HepG2 (cell line): ENCODE data around the gene ZNFX1. TPM values are rescaled to one million over a fixed set of nuclear protein-coding genes. Genes with fewer than 3 reads are reported as not detected.

ENCODE experiments used
- ATAC-seq: fragments of 200-7000 bp; cut with Tn5 transposase; 3 replicates; pipeline ENCODE4 v1.9.1; 2020; ENCODE audit warnings: mild to moderate bottlenecking, moderate library complexity
- BruUV-seq: library from RNA; stranded (reverse); fragments of 400-500 nt; replicated peaks from 2 replicates; lab custom pipeline; 2021; lab: Mats Ljungman, UMichigan
- CTCF ChIA-PET: fragments of 300-600 bp; formaldehyde crosslinking; extraction: SDS; loops from one replicate; lab custom pipeline; 2021; ENCODE audit warnings: low total read pairs, inconsistent platforms, low intra/inter-chr PET ratio; lab: Yijun Ruan, JAX
- POLR2A ChIA-PET: fragments of 350-600 bp; sonication (Branson Sonifier 250); formaldehyde crosslinking; loops from one replicate; lab custom pipeline; 2020; ENCODE audit warnings: antibody characterized with exemption, inconsistent platforms; lab: Yijun Ruan, JAX
- DNase-seq: peaks from one replicate; pipeline ENCODE4 v3.0.0-alpha.2; 2015; ENCODE audit warnings: low spot score
- FAIRE-seq: peaks from 3 replicates; lab custom pipeline; 2011; peaks lifted over from hg19 to GRCh38; lab: Jason Lieb, UNC
- H2AFZ ChIP-seq: one replicate; pipeline ENCODE4 v1.6.1; 2011; ENCODE audit warnings: low read length, inconsistent platforms
- H3K27ac ChIP-seq: fragments of 300-600 bp; 3 replicates; pipeline ENCODE4 v1.8.0; 2011; ENCODE audit warnings: mixed run types, mild to moderate bottlenecking, mixed read lengths, low read length, inconsistent platforms; ENCODE audit not compliant: insufficient read depth; ENCODE audit errors: extremely low read length
- H3K27me3 ChIP-seq, 2 experiments: fragments of 200-600 bp in 1 of 2; 2 replicates in 1 of 2; 3 replicates in 1 of 2; pipeline versions ENCODE4 v1.6.0 to v1.8.0; 2011; ENCODE audit warnings: low read length in 2 of 2, mild to moderate bottlenecking in 2 of 2, moderate library complexity in 2 of 2, inconsistent platforms in 1 of 2; ENCODE audit not compliant: insufficient read depth in 2 of 2, control insufficient read depth in 1 of 2
- H3K36me3 ChIP-seq, 2 experiments: fragments of 200-600 bp in 1 of 2; replicated peaks in 1 of 2; 2 replicates in 1 of 2; 3 replicates in 1 of 2; pipeline versions ENCODE4 v1.5.1 to v1.8.0; 2011; ENCODE audit warnings: low read length in 2 of 2, inconsistent platforms in 1 of 2; ENCODE audit not compliant: insufficient read depth in 2 of 2, control insufficient read depth in 1 of 2
- H3K4me1 ChIP-seq: 2 replicates; pipeline ENCODE4 v1.5.1; 2012; ENCODE audit warnings: low read length, inconsistent platforms; ENCODE audit not compliant: insufficient read depth
- H3K4me2 ChIP-seq: 2 replicates; pipeline ENCODE4 v1.6.0; 2011; ENCODE audit warnings: low read depth, low read length, inconsistent platforms
- H3K4me3 ChIP-seq, 3 experiments: fragments of 200-600 bp in 1 of 3; sonication (generic), shearing (Covaris generic) in 1 of 3; replicated peaks in 1 of 3; 2 replicates each; pipeline ENCODE4 v1.5.1; 2011 to 2016; ENCODE audit warnings: low read length in 3 of 3, inconsistent platforms in 2 of 3, low read depth in 2 of 3, mild to moderate bottlenecking in 2 of 3, control low read depth in 1 of 3, mixed read lengths in 1 of 3; ENCODE audit not compliant: insufficient read depth in 1 of 3
- H3K79me2 ChIP-seq: one replicate; pipeline ENCODE4 v1.6.1; 2011; ENCODE audit warnings: low read length, inconsistent platforms; ENCODE audit not compliant: insufficient read depth
- H3K9ac ChIP-seq: 2 replicates; pipeline ENCODE4 v1.6.0; 2011; ENCODE audit warnings: mild to moderate bottlenecking, low read depth, low read length, inconsistent platforms; ENCODE audit not compliant: insufficient read depth
- H3K9me3 ChIP-seq: 2 replicates; pipeline ENCODE4 v1.5.1; 2012; ENCODE audit warnings: mild to moderate bottlenecking, low read length
- H4K20me1 ChIP-seq: 2 replicates; pipeline ENCODE4 v1.6.0; 2011; ENCODE audit warnings: inconsistent platforms, mild to moderate bottlenecking, low read length, moderate library complexity; ENCODE audit not compliant: insufficient read depth
- CREB1 ChIP-seq, 2 experiments: fragments of 450-650 bp in 1 of 2; IDR thresholded peaks; 2 replicates each; pipeline ENCODE4 v1.6.1; 2016 to 2017; ENCODE audit warnings: control low read depth in 1 of 2, mild to moderate bottlenecking in 1 of 2, missing compliant biosample characterization in 1 of 2, missing genetic modification characterization in 1 of 2
- NFIB ChIP-seq: sonication (generic); formaldehyde crosslinking; IDR thresholded peaks from 2 replicates; pipeline ENCODE4 v1.9.0; 2021; ENCODE audit warnings: missing genetic modification reagents, mild to moderate bottlenecking, borderline replicate concordance
- RFX5 ChIP-seq: IDR thresholded peaks from 2 replicates; pipeline ENCODE4 v1.6.1; 2011; ENCODE audit warnings: low read depth, low read length, improper control_type of control experiment
- SMC3 ChIP-seq: IDR thresholded peaks from 2 replicates; pipeline ENCODE4 v1.6.1; 2011; ENCODE audit warnings: low read length, improper control_type of control experiment
- ZFP82 ChIP-seq: sonication (generic); formaldehyde crosslinking; IDR thresholded peaks from 2 replicates; pipeline ENCODE4 v1.5.1; 2020; ENCODE audit warnings: mild to moderate bottlenecking, missing genetic modification reagents, borderline replicate concordance
- ZNF225 ChIP-seq: sonication (generic); formaldehyde crosslinking; IDR thresholded peaks from 2 replicates; pipeline ENCODE4 v1.4.0; 2020; ENCODE audit warnings: mild to moderate bottlenecking, missing genetic modification reagents
- ZNF530 ChIP-seq: sonication (generic); formaldehyde crosslinking; IDR thresholded peaks from 2 replicates; pipeline ENCODE4 v1.5.0; 2020; ENCODE audit warnings: low read depth, mild to moderate bottlenecking, missing genetic modification reagents
- ZNF574 ChIP-seq: sonication (generic); formaldehyde crosslinking; IDR thresholded peaks from 2 replicates; pipeline ENCODE4 v1.4.0; 2020; ENCODE audit warnings: missing genetic modification reagents
- ZSCAN12 ChIP-seq: sonication (generic); formaldehyde crosslinking; IDR thresholded peaks from 2 replicates; pipeline ENCODE4 v1.9.0; 2021; ENCODE audit warnings: mild to moderate bottlenecking, missing genetic modification reagents
- WGBS: methylation state at CpG from one replicate; pipeline ENCODE4 v1.1.6; 2017; ENCODE audit warnings: low lambda C conversion rate; 5-methylcytosine and 5-hydroxymethylcytosine counted together
- in situ Hi-C: cut with HindIII; loops from 2 replicates; pipeline ENCODE4 v1.10.0; 2017; ENCODE audit warnings: low pct_unique_long_range_greater_than_20kb; ENCODE audit not compliant: extremely low pct_ligation_motif_present
- intact Hi-C: fragments of 100-400 bp; cut with micrococcal nuclease; formaldehyde crosslinking; loops from one replicate; pipeline ENCODE4 v1.10.0; 2022; ENCODE audit not compliant: unreplicated experiment
- polyA plus RNA-seq, 8 experiments: library from polyadenylated mRNA; depleted of rRNA in 3 of 8; stranded (reverse) in 7 of 8; unstranded in 1 of 8; fragments of >200 nt; fragmentation: Illumina TruSeq in 4 of 8; extraction: Trizol in 4 of 8; gene quantifications; 2 replicates each; pipeline versions ENCODE4 v1.2.1 to v1.2.3, GENCODE V29; 2011 to 2016; ENCODE audit warnings: low read depth in 4 of 8, missing spikeins in 1 of 8, mixed read lengths in 1 of 8; ENCODE audit not compliant: insufficient read depth in 1 of 8
- total RNA-seq, 5 experiments: library from RNA; depleted of rRNA; stranded (reverse); fragments of >200 nt; fragmentation: Illumina TruSeq; extraction: Trizol; gene quantifications; 2 replicates each; pipeline ENCODE4 v1.2.3, GENCODE V29; 2016; ENCODE audit warnings: low read depth in 1 of 5
- TF ChIP-seq, protein P1 (sequence below): sonication (generic); formaldehyde crosslinking; IDR thresholded peaks from 2 replicates; pipeline ENCODE4 v1.5.0; 2020; ENCODE audit warnings: mild to moderate bottlenecking, missing genetic modification reagents, borderline replicate concordance

Gene ZNFX1
- total and polyA plus RNA-seq, 2 of the 13 experiments (the other 11 are each of a cell fraction or from before 2014, with no cell fraction given), result 2.9 to 11.1 TPM

DNA sequence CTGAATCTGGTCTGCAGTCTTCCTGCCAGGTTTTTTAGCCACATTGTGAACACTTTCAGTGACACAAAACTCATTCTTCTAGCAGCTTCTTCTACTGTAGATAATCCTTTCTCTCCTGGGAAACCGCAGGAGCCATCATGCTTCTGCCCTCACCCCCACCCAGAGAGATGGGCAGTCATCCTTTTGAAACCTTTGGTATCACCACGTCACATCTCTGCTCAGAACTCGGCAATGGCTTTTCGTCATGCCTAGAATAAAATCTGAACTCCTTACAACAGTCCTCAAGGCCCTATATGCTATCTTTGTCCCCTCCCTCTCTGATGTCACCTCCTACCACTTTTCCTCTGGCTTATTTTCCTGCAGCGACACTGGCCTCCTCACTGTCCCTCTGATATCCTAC lies 46.4 kb upstream of the ZNFX1 start:
- H3K9me3 ChIP-seq, result no peaks in the 10 kb centered on the region
- no peaks in the 10 kb centered on the region for H4K20me1 ChIP-seq
- DNase-seq, result no peak
- no peak overlapping the region for H3K27ac ChIP-seq
- no peak for FAIRE-seq
- H3K4me3 ChIP-seq, result no peak overlapping the region
- CTCF ChIA-PET, result interaction anchor here (1.0 to 1.8 kb wide), 2 partner anchors 8 to 10 kb away, joined by 4 read pairs; no protein-coding TSS in a partner anchor
- H3K36me3 ChIP-seq, result no peaks in the 10 kb centered on the region
- no peak for TF ChIP-seq ZSCAN12 (CRISPR knock-in tag)
- TF ChIP-seq ZNF530 (CRISPR knock-in tag), result no peak
- TF ChIP-seq CREB1 (IDR thresholded peaks at IDR 0.05), result peak; percentile 83
- no peak for TF ChIP-seq CREB1 (CRISPR knock-in tag; IDR thresholded peaks at IDR 0.05)
- TF ChIP-seq NFIB (CRISPR knock-in tag), result 0 out of 2 replicates have a peak, but pooled peaks have one; percentile 23
- no peak for TF ChIP-seq ZFP82 (CRISPR knock-in tag)
- TF ChIP-seq ZNF225, result no peak
- TF ChIP-seq, all 625 proteins: peak for 2
- no peaks in the 10 kb centered on the region for H3K79me2 ChIP-seq
- no peaks in the 10 kb centered on the region for H3K4me1 ChIP-seq
- in situ Hi-C loops (loop anchor here (5.0 kb wide), 1 partner anchor 77 kb away; no protein-coding TSS in a partner anchor), intact Hi-C loops (no loop called here)
- no TSS peak for BruUV-seq
- no peak overlapping the region for H3K4me2 ChIP-seq
- H3K27me3 ChIP-seq, result peaks cover 8 to 75% of the 10 kb centered on the region in 2 experiments
- H3K9ac ChIP-seq, result no peak overlapping the region
- POLR2A ChIA-PET, result no interaction called here
- H2AFZ ChIP-seq, result no peak overlapping the region
- 16% methylated on average over 5 of the region's 5 CpGs for WGBS
- no peak for ATAC-seq

GRCh38 chr20:49323622-49324238 lies 45.9 kb upstream of the ZNFX1 start:
- Histone ChIP-seq H3K4me1 (0 out of 2 replicates have a peak, but pooled peaks cover under 1% of the 10 kb centered on the region), H3K27ac (no peak overlapping the region), H3K27me3 (peaks cover 10 to 76% of the 10 kb centered on the region in 2 experiments), H4K20me1 (no peaks in the 10 kb centered on the region), H3K9ac (no peak overlapping the region), H2AFZ (no peak overlapping the region), H3K36me3 (no peaks in the 10 kb centered on the region), H3K9me3 (no peaks in the 10 kb centered on the region), H3K4me3 (no peak overlapping the region), H3K4me2 (no peak overlapping the region), H3K79me2 (no peaks in the 10 kb centered on the region)
- in situ Hi-C loops (loop anchor here (5.0 kb wide), 1 partner anchor 76 kb away; no protein-coding TSS in a partner anchor), intact Hi-C loops (no loop called here)
- DNase-seq, result peak; percentile 52
- FAIRE-seq, result peak; percentile 30
- peak; percentile 61 for ATAC-seq
- WGBS, result 28% methylated on average over 9 of the region's 9 CpGs
- CTCF ChIA-PET, result interaction anchor here (1.0 to 1.8 kb wide), 2 partner anchors 9 to 10 kb away, joined by 4 read pairs; no protein-coding TSS in a partner anchor
- no TSS peak for BruUV-seq
- POLR2A ChIA-PET, result no interaction called here
- TF ChIP-seq, protein P1, sequence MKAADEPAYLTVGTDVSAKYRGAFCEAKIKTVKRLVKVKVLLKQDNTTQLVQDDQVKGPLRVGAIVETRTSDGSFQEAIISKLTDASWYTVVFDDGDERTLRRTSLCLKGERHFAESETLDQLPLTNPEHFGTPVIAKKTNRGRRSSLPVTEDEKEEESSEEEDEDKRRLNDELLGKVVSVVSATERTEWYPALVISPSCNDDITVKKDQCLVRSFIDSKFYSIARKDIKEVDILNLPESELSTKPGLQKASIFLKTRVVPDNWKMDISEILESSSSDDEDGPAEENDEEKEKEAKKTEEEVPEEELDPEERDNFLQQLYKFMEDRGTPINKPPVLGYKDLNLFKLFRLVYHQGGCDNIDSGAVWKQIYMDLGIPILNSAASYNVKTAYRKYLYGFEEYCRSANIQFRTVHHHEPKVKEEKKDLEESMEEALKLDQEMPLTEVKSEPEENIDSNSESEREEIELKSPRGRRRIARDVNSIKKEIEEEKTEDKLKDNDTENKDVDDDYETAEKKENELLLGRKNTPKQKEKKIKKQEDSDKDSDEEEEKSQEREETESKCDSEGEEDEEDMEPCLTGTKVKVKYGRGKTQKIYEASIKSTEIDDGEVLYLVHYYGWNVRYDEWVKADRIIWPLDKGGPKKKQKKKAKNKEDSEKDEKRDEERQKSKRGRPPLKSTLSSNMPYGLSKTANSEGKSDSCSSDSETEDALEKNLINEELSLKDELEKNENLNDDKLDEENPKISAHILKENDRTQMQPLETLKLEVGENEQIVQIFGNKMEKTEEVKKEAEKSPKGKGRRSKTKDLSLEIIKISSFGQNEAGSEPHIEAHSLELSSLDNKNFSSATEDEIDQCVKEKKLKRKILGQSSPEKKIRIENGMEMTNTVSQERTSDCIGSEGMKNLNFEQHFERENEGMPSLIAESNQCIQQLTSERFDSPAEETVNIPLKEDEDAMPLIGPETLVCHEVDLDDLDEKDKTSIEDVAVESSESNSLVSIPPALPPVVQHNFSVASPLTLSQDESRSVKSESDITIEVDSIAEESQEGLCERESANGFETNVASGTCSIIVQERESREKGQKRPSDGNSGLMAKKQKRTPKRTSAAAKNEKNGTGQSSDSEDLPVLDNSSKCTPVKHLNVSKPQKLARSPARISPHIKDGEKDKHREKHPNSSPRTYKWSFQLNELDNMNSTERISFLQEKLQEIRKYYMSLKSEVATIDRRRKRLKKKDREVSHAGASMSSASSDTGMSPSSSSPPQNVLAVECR (CRISPR knock-in tag), result 0 out of 2 replicates have a peak, but pooled peaks have one; percentile 15
- TF ChIP-seq SMC3 (peak; percentile 58; the same call in 1 of the 2 replicates), ZNF574 (CRISPR knock-in tag) (no peak), RFX5 (peak; percentile 54; the same call in 1 of the 2 replicates)
